ENCODE results near the gene EPC2.
"Not testable (repeated sequence)": the region's sequence is repeated elsewhere in the genome, so short reads cannot be mapped to it uniquely, and the experiment has no call there.

The EPC2 gene

GRCh38 chr2:148721991-148722777 lies 77.6 kb downstream of the EPC2 start:
- no peak for DNase-seq (ENCODE audit: low read depth in 2 of 2)

DNA sequence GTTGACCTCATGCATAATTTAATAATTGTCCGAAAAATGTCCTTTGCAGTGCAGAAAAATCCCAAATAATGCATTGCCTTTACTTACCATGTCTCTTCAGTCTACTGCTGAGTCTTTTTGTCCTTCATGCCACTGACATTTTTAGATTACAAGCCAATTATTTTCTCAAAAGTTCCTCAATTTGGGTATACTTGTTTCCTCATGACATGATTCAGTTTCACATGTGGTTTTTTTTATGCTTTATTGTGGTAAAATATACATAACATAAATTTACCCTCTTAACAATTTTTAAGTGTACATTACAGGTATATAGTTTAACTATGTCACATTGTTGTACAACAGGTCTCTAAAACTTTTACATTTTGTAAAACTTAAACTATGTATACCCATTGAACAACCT lies 81.0 kb downstream of the EPC2 start:
- no peak for DNase-seq (ENCODE audit: low read depth in 2 of 2)

- DNase-seq (ENCODE audit: low read depth in 2 of 2), result no peak
These were observed 81.7 kb downstream of the EPC2 start for GRCh38 chr2:148726228-148726627.

DNA sequence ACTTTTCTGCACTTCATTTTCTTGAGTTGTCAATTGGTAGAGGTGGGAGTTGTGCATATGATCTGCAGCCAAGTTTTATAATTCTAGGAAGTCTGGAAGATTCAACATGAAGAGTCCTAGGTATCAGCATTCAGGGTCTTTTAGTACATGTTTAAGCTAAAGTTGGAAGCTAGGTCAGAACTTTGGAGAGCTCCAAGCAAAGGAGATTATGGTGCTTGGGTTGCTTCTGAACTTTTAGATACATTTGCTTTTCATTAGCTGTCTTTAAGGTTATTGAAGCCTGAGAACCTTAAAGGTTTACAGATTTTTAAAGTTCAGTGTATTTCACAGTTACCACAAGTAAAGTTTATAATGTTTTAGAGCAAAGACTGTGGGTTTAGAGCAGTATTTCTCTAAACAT lies 85.5 kb downstream of the EPC2 start:
- DNase-seq (ENCODE audit: low read depth in 2 of 2), result no peak

- no peak for DNase-seq (ENCODE audit: low read depth in 2 of 2)
These were observed 93.2 kb downstream of the EPC2 start for GRCh38 chr2:148737742-148738141.

GRCh38 chr2:148739454-148740105 lies 95.0 kb downstream of the EPC2 start:
- no peak for DNase-seq (ENCODE audit: low read depth in 2 of 2)

- no peak for DNase-seq (ENCODE audit: low read depth in 2 of 2)
These were observed 97.8 kb downstream of the EPC2 start for GRCh38 chr2:148742373-148742772.

DNA sequence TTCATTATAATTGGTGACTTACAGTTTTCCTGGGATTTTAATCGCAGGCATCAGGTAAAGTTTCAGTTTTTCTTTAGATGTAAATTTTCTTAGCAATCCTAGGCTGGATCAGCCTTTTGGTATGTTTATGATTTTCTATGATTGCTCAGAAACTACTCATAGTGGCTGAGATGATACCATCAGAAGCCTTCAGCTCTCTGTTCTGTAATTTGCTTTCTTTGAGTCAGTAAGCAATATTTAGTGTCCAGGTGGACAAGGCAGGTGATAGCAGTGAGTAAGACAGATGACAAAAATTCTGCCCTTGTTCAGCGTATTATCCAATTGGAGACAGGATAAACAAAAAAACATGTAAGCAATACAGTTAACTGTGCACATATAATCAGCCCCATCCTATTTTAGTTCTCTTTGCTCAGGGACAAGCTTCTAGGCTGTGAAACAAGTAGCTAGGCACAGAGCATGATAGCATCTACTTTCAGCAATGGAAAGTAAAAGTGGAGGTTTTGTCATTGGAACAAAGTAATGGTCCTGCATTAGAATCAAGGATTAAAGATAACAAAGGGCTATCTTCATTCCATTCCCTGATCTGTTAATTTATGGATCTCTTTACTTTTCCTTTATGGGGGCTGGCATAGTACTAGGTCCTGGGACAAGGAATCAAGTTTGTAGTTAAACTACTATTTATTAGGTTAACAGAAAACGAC lies 100.8 kb downstream of the EPC2 start:
- DNase-seq (ENCODE audit: low read depth in 2 of 2), result no peak

- DNase-seq (ENCODE audit: low read depth in 2 of 2), result no peak
These were observed 102.4 kb downstream of the EPC2 start for GRCh38 chr2:148746973-148747372.

DNA sequence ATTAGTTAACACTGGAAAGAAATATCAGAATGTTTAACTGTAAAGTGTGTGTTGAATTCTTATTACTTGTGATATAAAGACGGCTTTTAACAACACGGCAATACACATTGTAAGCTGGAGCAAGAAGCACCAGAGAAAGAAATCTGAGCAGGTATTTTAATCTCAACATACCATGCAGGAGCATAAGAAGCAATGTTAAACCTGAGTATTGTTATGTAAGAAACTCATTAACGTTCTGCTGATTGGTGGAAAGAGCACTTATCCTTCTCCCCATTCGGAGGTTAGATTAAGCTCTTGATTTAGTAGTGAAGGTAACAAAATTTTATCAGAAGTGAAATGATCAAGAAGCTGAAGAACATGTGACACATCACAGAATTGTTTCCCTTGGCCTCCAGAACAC lies 107.4 kb downstream of the EPC2 start:
- DNase-seq (ENCODE audit: low read depth in 2 of 2), result no peak

DNA sequence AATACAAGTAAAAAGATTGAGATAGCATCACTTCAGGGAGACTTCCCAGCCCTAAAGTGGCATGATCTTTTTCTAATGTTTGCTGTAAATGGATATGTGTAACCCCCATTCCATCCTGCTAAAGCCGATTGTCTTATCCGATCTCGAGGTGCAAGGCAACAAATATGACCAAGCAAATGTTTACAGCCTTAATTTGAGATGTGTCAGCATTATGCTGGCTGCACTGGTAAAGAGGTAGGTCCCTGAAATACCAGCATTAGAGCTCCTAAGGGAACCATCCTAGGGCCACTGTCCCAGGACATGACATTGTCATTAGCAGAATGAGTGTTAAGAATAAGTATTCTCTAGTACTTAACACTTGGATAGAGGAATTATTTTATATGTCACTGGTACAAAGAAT lies 108.4 kb downstream of the EPC2 start:
- DNase-seq (ENCODE audit: low read depth in 2 of 2), result no peak

DNA sequence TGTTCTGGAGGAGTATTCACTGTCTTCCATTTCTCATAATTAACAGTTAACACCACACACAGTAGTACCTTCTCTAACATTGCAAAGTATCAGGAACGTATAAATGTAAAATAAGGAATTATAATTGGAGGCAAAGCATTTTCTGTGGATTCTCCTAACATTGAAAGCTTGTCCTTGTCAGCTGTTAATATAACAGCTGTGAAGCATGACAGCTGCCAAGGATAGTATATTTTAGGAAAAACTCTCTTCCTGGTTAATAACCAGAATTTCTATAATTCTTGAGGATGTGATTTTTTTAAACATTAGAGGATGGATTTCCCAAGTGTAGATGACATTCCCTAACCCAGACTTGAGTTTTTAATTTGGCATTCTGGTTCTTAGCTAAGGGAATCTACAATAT lies 110.3 kb downstream of the EPC2 start:
- DNase-seq (ENCODE audit: low read depth in 2 of 2), result no peak

DNA sequence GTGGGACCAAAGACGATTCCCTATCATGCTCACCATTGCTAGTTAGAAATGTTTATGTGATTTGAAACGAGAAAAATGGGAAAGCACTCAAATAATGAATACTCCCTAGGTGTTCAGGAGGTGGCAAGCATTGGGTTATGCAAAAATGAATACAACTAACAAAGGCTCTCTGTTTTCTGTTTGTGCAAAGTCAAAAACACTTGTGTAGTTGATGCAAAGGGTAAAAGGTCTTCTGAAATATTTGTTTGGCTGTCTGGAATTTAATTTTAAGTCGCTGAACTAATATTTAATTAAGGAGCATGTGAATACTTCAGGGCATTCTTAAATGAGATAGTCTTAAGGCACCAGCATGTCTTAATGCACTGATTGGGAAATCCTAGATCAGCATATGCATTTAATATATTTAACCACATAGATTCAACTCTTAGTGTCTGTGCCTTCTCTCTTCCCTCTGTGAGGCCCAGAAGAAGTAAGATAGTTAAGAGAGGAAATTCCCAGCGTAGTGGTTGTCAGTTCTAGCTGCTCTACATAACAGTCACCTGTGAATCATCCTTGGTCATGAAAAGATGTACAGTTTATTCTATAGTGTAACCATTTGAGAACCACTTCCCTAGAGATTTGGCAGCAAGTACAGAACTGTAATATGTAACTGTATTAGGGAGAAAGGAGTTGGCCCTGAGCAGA lies 111.9 kb downstream of the EPC2 start:
- no peak for DNase-seq (ENCODE audit: low read depth in 2 of 2)

GRCh38 chr2:148764815-148765214 lies 120.3 kb downstream of the EPC2 start:
- no peak for DNase-seq (ENCODE audit: low read depth in 2 of 2)

- no peak for DNase-seq (ENCODE audit: low read depth in 2 of 2)
These were observed 125.5 kb downstream of the EPC2 start for GRCh38 chr2:148770047-148770446.

GRCh38 chr2:148781544-148781943 lies 137.0 kb downstream of the EPC2 start:
- DNase-seq (ENCODE audit: low read depth in 2 of 2), result no peak

GRCh38 chr2:148789059-148789458 lies 144.5 kb downstream of the EPC2 start:
- no peak for DNase-seq (ENCODE audit: low read depth in 2 of 2)

- DNase-seq (ENCODE audit: low read depth in 2 of 2), result not testable (repeated sequence)
These were observed 145.6 kb downstream of the EPC2 start for GRCh38 chr2:148790172-148790571.

DNA sequence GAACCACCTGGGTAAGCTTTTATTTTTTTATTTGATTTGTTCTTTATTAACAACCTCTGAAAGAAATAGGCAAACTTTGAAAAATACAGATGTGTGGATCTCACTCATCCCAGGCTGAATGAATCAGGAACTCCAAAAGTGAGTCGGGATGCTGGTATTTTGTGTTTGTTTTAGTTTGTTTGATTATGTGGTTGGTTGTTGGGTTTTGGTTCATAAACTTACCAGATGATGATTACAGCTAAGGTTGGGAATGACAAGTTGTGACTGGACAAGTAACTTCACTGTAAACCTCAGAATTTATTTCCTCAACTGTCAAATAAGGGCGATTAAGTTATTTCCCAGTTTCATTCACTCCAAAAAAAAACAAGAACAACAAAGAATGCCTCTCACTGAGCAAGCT lies 150.0 kb downstream of the EPC2 start:
- no peak for DNase-seq (ENCODE audit: low read depth in 2 of 2)

GRCh38 chr2:148796735-148797512 lies 152.4 kb downstream of the EPC2 start:
- DNase-seq (ENCODE audit: low read depth in 2 of 2), result no peak

DNA sequence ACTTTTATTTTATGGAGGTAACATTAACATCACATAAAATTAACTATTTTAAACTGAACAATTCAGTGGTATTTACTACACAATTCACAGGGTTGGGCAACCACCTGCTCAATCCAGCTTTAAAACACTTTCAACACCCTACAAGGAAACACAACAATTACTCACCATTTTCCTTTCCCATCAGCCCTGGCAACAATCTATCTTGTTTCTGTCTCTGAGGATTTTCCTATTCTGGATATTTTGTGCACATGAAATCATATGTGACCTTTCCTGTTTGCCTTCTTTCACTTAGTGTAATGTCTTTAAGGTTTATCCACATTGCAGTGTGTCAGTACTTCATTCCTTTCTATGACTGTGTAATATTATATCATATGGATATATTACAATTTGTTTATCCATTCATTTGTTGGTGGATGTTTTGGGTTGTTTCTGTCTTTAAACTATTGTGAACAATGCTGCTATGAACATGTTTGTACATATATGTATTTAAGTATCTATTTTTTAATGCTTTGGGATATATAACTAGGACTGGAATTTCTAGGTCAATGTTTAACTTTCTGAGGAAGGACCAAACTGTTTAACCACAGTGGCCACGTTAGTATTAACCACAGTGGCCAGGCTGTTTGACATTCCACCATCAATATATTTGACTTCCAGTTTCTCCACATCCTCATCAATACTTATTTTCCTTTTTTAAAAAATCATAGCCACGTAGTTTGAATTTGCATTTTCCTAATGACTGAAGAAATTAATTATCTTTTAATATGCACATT lies 158.1 kb downstream of the EPC2 start:
- no peak for DNase-seq (ENCODE audit: low read depth in 2 of 2)

Measured in stimulated activated CD8-positive, alpha-beta memory T cell treated with anti-CD3 and anti-CD28 coated beads, Interleukin-2, amount 100 ng/mL, for 1 hour (primary cell).